Measurements from ENCODE around the gene EIF4G3.

DNA sequence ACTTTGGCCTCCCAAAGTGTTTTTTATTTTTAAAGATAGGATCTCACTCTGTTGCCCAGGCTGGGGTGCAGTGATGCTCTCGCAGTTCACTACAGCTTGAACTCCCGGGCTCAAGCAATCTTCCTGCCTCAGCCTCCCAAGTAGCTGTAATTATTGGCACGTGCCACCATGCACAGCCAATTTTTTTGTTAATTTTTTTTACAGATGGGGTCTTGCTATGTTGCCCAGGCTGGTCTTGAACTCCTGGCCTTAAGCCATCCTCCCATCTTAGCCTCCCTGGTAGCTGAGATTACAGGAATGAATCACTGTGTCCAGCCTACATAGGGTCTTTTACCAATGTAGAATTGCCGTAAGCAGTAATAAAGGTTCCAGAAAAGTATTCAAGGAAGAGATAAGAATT is 340.5 kb downstream of the EIF4G3 start:
- TF ChIP-seq, protein P1, sequence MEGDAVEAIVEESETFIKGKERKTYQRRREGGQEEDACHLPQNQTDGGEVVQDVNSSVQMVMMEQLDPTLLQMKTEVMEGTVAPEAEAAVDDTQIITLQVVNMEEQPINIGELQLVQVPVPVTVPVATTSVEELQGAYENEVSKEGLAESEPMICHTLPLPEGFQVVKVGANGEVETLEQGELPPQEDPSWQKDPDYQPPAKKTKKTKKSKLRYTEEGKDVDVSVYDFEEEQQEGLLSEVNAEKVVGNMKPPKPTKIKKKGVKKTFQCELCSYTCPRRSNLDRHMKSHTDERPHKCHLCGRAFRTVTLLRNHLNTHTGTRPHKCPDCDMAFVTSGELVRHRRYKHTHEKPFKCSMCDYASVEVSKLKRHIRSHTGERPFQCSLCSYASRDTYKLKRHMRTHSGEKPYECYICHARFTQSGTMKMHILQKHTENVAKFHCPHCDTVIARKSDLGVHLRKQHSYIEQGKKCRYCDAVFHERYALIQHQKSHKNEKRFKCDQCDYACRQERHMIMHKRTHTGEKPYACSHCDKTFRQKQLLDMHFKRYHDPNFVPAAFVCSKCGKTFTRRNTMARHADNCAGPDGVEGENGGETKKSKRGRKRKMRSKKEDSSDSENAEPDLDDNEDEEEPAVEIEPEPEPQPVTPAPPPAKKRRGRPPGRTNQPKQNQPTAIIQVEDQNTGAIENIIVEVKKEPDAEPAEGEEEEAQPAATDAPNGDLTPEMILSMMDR (IDR thresholded peaks at IDR 0.05) = no peak
- TF ChIP-seq POLR2A (IDR thresholded peaks at IDR 0.05) (no peak), EP300 (IDR thresholded peaks at IDR 0.05) (no peak)

All from gastroesophageal sphincter (tissue), 3 donors.